NCI-H446 (cell line): ENCODE measurements around the gene TRAP1.

Experiments used
- DNase-seq, 2 experiments: peaks; one replicate each; lab custom pipeline; 2025; lab: John Stamatoyannopoulos, UW

Gene TRAP1

DNA sequence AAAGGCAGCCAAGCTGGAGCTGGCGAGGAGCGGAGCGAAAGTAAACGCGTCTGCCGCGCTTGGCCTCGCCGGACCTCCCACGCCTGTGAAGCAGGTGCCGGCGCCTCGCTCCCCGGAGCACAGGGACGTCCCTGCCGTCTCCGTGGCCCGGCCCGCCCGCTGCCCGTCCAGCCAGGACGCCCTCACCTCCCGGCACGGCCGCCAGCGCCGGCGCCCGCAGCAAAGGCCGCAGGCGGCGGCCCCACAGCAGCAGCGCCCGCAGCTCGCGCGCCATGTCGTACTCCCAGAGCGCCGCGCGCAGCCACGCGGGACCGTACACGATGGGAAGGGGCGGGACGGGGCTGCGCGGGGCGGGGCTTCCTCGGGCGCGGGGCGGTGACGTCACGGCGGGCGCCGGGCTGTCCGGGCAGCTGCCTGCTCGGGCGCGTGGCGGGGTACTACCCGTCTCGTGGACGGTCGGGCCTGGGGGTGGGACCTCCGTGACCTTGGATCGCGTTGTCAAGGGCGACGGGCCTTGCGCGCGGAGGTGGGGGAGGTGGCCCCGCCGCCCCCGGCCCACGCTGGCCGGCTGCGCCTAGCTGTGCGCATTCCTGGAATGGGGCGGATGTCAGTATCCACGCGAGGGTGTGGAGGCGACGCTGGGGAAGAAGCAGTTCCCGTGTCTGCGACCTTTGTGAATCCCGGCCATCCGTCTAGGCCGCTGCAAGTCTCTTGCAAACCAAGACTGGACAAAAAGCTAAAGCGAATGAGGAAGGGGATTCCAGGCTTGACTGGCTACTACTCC lies at the start of gene TRAP1:
Gene TRAP1 (minus strand): TSS at position 290 of the 784 bp plus-strand sequence. CDS start 16 bp downstream, at position 274.
- peak; percentile 56 to 90 for DNase-seq

DNA sequence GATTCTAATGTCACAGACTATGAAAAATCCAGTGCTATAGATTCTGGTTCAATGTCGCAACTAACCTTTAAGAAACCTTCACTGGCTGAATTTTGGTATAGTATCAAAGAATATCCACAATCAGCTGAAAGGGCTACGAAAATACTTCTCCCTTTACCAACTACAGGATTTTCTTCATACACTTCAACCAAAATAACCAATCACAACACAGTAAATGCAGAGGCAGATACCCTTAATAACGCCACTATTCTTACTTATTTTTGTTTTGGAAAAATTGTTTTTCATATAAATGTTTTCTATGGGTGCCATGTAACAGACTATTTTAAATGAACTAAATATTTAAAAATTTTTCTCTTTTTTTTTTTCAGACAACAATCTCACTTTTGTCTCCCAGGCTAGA lies 48.9 kb upstream of the TRAP1 start:
- DNase-seq = no peak

- DNase-seq = no peak
Observed at GRCh38 chr16:3764409-3764808, 47.1 kb upstream of the TRAP1 start.

- DNase-seq = no peak
Observed at GRCh38 chr16:3762107-3762750, 44.9 kb upstream of the TRAP1 start.

- DNase-seq = no peak
Observed at GRCh38 chr16:3761375-3762106, 44.2 kb upstream of the TRAP1 start.

DNA sequence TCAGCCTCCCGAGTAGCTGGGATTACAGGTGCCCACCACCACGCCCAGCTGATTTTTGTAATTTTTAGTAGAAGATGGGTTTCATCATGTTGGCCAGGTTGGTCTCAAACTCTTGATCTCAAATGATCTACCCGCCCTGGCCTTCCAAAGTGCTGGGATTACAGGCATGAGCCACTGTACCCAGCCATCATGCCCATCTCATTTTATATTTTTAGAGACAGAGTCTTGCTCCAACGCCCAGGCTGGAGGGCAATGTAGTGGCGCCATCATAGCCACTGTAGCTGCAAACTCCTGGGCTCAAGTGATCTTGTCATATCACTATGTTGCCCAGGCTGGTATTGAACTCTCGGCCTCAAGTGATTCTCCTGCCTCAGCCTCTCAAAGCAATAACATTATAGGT lies 43.2 kb upstream of the TRAP1 start:
- no peak for DNase-seq

DNA sequence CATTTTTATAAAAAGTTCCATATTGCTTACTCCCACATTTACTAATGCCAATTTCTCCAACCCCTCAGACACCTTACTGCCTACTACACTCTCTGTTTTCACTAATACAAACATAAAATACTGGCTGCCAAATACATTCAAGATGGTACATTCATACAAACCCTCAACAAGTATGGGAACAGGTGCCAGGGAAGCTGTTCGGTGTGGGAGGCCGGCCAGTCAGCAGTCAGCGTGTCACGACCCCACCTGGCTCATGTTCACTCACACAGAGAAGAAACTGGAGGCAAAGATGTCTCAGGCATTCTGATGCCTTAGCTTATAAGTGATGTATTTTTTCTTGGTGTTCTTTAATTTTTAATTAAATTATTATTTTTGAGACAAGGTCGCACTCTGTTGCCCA lies 42.4 kb upstream of the TRAP1 start:
- DNase-seq = no peak

DNA sequence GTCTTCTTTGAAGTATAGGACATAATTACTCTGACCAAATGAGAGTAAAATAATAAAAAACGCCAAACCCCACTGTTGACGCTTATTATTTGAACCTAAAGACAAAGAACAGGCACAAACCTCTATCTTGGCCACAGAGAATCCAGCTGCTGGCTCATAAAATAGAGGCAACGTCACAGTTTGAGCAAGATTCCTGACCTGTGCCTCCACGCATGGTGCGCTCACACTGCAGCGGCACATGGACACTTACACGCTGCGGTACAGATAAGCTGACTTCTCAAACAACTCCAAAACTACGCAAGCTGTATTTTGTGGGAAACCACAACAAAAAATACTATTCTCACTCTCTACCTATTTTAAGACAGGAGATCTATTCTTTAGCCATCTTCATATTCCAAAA lies 38.8 kb upstream of the TRAP1 start:
- no peak for DNase-seq

DNA sequence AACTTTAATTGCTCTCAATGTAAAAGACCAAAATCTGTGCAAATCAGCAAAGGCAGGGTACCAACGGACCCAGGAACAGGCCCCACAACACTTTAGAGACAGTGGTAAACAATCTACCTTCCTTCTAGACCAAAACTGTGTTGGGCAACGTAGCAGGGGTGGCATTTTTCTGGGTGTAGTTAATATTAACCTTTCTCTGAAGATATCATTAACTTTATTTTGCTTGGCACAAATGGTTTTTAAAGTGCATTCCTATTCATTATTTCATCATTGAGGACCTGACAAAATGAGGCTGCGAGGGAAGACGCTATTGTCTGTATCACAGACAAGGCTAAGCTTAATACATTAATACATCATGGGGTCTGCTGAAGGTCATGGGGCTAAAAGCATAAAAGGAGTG lies 37.9 kb upstream of the TRAP1 start:
- DNase-seq = no peak

DNA sequence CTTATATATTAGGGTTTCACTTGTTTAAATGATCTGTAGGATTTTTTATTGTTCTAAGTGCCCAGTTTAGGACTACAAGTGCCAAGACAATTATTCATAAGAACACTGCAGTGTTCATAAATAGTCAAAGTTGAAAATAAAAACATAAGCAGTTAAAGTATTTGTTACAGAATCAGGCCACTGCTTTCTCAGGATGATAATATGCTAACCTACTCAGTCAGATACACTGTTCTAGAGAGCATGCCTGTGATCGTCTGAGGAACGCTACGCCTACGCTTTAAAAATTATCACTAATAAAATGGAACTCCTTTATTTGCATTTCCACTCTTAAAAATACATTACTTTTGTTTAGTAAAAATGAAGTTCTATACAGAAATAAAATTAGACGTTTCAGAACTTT lies 37.4 kb upstream of the TRAP1 start:
- DNase-seq = no peak

DNA sequence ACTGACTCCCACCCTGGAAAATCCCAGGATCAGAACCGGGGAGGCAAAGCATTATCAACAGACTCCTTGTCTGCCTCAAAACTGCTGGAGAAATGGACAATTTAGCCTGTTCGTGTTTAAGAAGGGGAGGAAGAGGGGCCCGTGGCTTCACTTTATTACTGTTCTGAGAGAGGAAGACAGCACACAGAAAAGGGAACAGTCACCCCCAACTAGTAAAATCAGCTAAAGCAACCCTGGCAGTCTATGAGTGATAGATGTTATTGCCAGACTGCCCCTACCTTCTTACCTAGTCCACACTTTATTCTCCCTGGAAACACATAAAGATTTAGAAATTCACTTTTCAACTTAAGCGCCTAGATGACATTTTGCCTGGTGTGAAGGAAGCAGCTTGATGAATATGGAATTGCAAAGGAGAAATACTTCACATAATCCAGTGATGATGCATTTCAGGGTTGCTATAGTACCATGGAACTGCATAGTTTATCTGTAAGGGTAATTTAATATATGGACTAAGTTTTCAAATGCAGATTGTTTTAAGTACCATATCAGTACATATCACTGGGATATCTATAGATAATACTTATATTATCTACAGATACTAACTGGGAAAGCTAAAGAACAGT lies 36.9 kb upstream of the TRAP1 start:
- DNase-seq = no peak

DNA sequence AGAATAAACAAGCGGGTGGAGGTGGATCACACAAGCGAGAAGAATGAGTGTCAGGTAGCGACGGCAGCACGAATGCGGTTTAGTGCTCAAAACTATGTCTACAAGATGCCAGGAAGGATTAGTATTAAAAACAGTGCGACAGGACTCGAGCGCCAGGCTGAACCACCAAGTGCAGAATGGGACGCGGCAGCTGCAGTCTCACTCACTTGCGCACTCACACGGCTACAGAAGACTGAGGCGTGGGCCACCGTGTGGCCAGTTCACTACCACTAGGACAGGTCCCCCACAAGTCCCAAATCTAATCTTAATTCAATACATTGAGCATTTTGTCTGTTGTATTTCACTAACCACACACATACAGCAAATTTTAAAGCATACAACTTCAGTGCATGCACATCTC lies 35.7 kb upstream of the TRAP1 start:
- no peak for DNase-seq

GRCh38 chr16:3751878-3752277 lies 34.6 kb upstream of the TRAP1 start:
- no peak for DNase-seq

DNA sequence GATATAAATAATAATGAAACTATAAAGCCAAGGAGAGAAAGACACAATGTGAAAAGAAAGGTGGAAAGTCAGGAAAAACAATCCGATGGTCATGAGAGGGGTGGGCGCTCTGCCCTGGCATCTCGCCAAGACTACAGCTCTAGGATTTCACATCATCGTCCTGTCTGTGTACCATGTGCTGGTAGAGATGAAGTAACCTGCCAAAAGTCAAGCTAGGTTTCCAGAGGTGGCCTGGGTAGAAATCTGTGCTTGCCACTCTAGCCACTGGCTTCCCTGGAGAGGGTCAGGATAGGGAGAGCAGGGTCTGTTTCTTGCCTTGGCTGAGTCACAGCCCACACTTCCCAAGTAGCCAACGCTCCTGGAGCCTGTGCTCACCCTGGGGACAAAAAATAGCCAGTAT lies 31.0 kb upstream of the TRAP1 start:
- DNase-seq = peak in 1 of 2 experiments; percentile 12

- no peak for DNase-seq
Observed at GRCh38 chr16:3745751-3746355, 28.5 kb upstream of the TRAP1 start.

GRCh38 chr16:3744018-3744417 lies 26.7 kb upstream of the TRAP1 start:
- DNase-seq = no peak

DNA sequence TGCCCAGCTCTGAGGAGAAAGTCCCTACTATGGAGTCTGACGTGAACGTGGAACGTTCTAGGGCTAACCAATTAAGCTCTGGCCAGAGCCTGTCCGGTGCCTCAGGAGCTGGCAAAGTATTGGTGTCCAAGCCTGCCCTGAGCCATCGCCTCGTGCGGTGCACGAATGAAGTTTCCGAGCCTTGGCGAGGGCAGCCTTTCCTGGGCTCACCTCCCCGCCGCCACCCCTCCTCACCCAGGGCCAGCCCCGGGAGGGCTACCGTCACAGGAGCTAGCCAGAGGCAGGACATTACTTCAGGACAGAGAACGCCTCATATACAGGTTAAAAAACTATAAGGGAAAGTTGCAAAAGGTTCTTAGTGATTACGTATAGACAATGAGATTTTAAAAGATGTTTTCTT lies 23.6 kb upstream of the TRAP1 start:
- no peak for DNase-seq

- DNase-seq = no peak
Observed at GRCh38 chr16:3740186-3740585, 22.9 kb upstream of the TRAP1 start.

DNA sequence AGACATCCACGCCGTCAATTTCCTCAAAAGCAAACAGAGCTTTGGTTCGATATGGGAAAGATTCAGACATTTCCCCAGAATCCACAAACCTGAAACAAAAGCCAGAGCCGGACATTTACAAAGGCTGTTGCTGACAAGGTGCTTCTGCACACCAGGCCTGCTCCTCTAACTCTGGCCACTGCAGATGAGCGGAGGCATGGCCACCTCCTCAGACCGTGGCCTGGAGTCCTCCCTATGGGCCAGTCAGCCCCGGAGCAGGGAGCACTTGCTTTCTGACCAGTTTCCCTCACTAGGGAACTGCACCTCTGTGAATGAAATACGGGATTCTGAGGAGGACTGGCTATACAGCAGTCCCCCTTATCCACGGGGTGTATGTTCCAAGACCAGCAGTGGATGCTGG lies 22.3 kb upstream of the TRAP1 start:
- no peak for DNase-seq

DNA sequence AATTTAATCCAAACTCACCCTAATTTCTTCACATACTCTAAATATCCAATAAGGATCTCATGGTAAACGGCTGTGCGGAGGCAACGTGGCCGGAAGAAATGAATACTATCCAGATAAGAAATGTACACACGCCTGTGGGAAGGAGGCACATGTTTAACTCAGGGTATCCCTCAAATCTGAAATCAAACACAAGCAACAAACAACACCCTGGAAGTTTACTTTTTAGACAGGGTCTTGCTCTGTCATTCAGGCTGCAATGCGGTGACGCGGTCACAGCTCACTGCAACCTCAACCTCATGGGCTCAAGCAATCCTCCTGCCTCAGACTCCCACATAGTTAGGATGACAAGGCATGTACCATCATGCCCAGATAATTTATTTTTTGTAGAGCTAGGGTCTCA lies 21.2 kb upstream of the TRAP1 start:
- no peak for DNase-seq

- DNase-seq = no peak
Observed at GRCh38 chr16:3738128-3738527, 20.8 kb upstream of the TRAP1 start.

DNA sequence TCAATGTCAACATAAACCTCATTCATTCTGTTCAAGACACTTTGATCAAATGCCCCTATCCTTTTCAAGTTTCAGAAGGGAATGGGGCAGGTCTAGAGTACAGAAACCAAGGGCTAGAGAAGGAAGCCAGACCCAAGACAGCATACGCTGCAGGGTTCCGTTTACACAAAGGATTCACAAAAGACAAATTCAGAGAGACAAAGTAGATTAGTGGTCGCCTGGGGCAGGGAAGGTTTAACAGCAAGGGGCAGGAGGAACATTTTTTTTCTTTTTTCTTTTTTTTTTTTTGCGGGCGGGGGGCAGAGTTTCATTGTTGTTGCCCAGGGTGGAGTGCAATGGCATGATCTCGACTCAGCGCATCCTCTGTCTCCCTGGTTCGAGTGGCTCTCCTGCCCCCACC lies 19.9 kb upstream of the TRAP1 start:
- DNase-seq = no peak
